HG02571 (cell line): ENCODE data around the gene POLK.

Experiments used
- ATAC-seq: cut with Tn5 transposase; IDR thresholded peaks from one replicate; pipeline ENCODE4 v1.9.1; 2021; ENCODE audit warnings: mild to moderate bottlenecking, moderate library complexity; ENCODE audit not compliant: unreplicated experiment

Gene POLK

GRCh38 chr5:75639535-75640311 is 128.0 kb downstream of the POLK start:
- ATAC-seq, result no peak

GRCh38 chr5:75640395-75640794 is 128.7 kb downstream of the POLK start:
- ATAC-seq, result no peak

DNA sequence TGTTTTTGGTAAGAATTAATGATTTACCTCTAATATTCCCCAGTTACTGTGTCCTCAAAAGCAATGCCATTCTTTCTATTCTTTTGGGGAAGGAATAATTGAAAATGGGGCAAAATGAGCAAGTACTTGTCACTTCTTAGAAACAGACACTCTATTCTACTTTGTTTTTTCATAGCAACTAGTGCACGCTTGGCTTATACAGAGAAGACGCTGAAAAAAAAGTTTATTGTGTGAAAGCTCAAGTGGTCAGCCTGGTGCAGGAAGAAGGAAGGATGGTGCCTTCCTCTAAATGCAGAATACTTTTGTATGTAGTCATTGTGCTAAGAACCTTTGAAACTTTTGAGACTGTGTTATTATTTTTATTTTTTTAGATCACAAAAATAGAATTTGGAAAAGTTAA is 129.1 kb downstream of the POLK start:
- ATAC-seq, result no peak

GRCh38 chr5:75648712-75649111 is 137.0 kb downstream of the POLK start:
- ATAC-seq, result no peak
